GM23338 (cell line): Measurements from ENCODE around the gene GLB1L. TPM values are rescaled to one million over a fixed set of nuclear protein-coding genes. Genes with fewer than 3 reads are reported as not detected.
A peak's percentile ranks its signal among the peaks of the same experiment; 100 is the strongest.

Source experiments
- ATAC-seq: fragments of 200-7000 bp; cut with Tn5 transposase; 3 replicates; pipeline ENCODE4 v1.9.1; 2020
- DNase-seq: peaks from one replicate; pipeline ENCODE4 v3.0.0-alpha.2; 2015; ENCODE audit warnings: low spot score
- H2AFZ ChIP-seq: fragments of 200-600 bp; sonication (generic); 2 replicates; pipeline ENCODE4 v1.8.0; 2016; ENCODE audit warnings: antibody characterized with exemption, mild to moderate bottlenecking, moderate library complexity
- H3F3A ChIP-seq: fragments of 200-600 bp; sonication (generic); replicated peaks from 2 replicates; pipeline ENCODE4 v1.8.0; 2017; ENCODE audit warnings: antibody characterized with exemption, mixed run types, low read depth
- H3K27ac ChIP-seq: fragments of 200-600 bp; sonication (generic); 2 replicates; pipeline ENCODE4 v1.6.1; 2016; ENCODE audit warnings: low read depth
- H3K27me3 ChIP-seq: fragments of 200-600 bp; sonication (generic); 2 replicates; pipeline ENCODE4 v1.8.0; 2016; ENCODE audit warnings: mild to moderate bottlenecking, mixed run types, moderate library complexity; ENCODE audit not compliant: insufficient read depth
- H3K36me3 ChIP-seq: fragments of 200-600 bp; sonication (generic); 2 replicates; pipeline ENCODE4 v1.8.0; 2016; ENCODE audit warnings: mild to moderate bottlenecking; ENCODE audit not compliant: insufficient read depth
- H3K4me1 ChIP-seq: fragments of 200-600 bp; sonication (generic); 2 replicates; pipeline ENCODE4 v1.8.0; 2016; ENCODE audit warnings: mild to moderate bottlenecking, moderate library complexity; ENCODE audit not compliant: insufficient read depth
- H3K4me2 ChIP-seq: fragments of 200-600 bp; sonication (generic); 2 replicates; pipeline ENCODE4 v1.7.1; 2017; ENCODE audit warnings: mixed run types
- H3K4me3 ChIP-seq: fragments of 200-600 bp; sonication (generic); 2 replicates; pipeline ENCODE4 v1.6.1; 2016; ENCODE audit warnings: mixed run types
- H3K79me2 ChIP-seq: fragments of 200-600 bp; sonication (generic); replicated peaks from 2 replicates; pipeline ENCODE4 v1.8.0; 2017; ENCODE audit warnings: mild to moderate bottlenecking; ENCODE audit not compliant: insufficient read depth
- H3K9me2 ChIP-seq: fragments of 200-600 bp; sonication (generic); 2 replicates; pipeline ENCODE4 v1.8.0; 2017; ENCODE audit not compliant: insufficient read depth
- H4K20me1 ChIP-seq: fragments of 200-600 bp; sonication (generic); replicated peaks from 2 replicates; pipeline ENCODE4 v1.8.0; 2017; ENCODE audit warnings: mild to moderate bottlenecking; ENCODE audit not compliant: insufficient read depth
- H3K27ac Mint-ChIP-seq: 2 replicates; pipeline ENCODE4 v1.8.0; 2020; ENCODE audit warnings: inconsistent platforms, mild to moderate bottlenecking, moderate library complexity, mixed read lengths
- H3K27me3 Mint-ChIP-seq: 3 replicates; pipeline ENCODE4 v1.8.0; 2022; ENCODE audit warnings: low read depth, mild to moderate bottlenecking, moderate library complexity, mixed read lengths, inconsistent platforms; ENCODE audit not compliant: insufficient read depth, poor library complexity
- H3K36me3 Mint-ChIP-seq: 3 replicates; pipeline ENCODE4 v1.8.0; 2021; ENCODE audit warnings: low read depth, mild to moderate bottlenecking, inconsistent platforms, moderate library complexity, mixed read lengths
- H3K4me1 Mint-ChIP-seq: 3 replicates; pipeline ENCODE4 v1.8.0; 2020; ENCODE audit warnings: mild to moderate bottlenecking, inconsistent platforms, mixed read lengths
- H3K4me3 Mint-ChIP-seq: 3 replicates; pipeline ENCODE4 v1.8.0; 2021; ENCODE audit warnings: moderate library complexity, mild to moderate bottlenecking, inconsistent platforms, mixed read lengths
- H3K9me3 Mint-ChIP-seq: 3 replicates; pipeline ENCODE4 v1.8.0; 2020; ENCODE audit warnings: moderate library complexity, mild to moderate bottlenecking, inconsistent platforms, mixed read lengths
- CREB1 ChIP-seq: fragments of 250-450 bp; sonication (Bioruptor Pico); IDR thresholded peaks from 2 replicates; pipeline ENCODE4 v1.5.0; 2020; ENCODE audit warnings: low read depth, mild to moderate bottlenecking, moderate library complexity
- CTCF ChIP-seq, 2 experiments: fragments of 200-600 bp in 1 of 2; sonication (generic) in 1 of 2; conservative IDR thresholded peaks; 2 replicates each; pipeline versions ENCODE4 v1.5.1 to v1.6.1; 2016 to 2017; ENCODE audit warnings: antibody characterized with exemption in 2 of 2, low read depth in 2 of 2, mild to moderate bottlenecking in 2 of 2, moderate library complexity in 1 of 2
- ETS1 ChIP-seq: IDR thresholded peaks from 2 replicates; pipeline ENCODE4 v1.6.1; 2016; ENCODE audit warnings: antibody characterized with exemption
- EZH2 ChIP-seq: fragments of 200-600 bp; sonication (generic); IDR thresholded peaks from one replicate; pipeline ENCODE4 v1.8.0; 2017; ENCODE audit warnings: antibody characterized with exemption, mild to moderate bottlenecking, low read depth; ENCODE audit not compliant: unreplicated experiment
- EZH2phosphoT487 ChIP-seq: fragments of 200-600 bp; sonication (generic); IDR thresholded peaks from one replicate; pipeline ENCODE4 v1.8.1; 2018; ENCODE audit warnings: antibody characterized with exemption; ENCODE audit not compliant: unreplicated experiment
- JUNB ChIP-seq: IDR thresholded peaks from one replicate; pipeline ENCODE4 v1.6.1; 2016; ENCODE audit warnings: antibody characterized with exemption; ENCODE audit not compliant: unreplicated experiment
- NANOG ChIP-seq: IDR thresholded peaks from 2 replicates; pipeline ENCODE4 v1.6.1; 2016; ENCODE audit warnings: antibody characterized with exemption, borderline replicate concordance
- POLR2AphosphoS5 ChIP-seq: IDR thresholded peaks from 2 replicates; pipeline ENCODE4 v1.6.1; 2016; ENCODE audit warnings: antibody characterized with exemption, low read depth
- STAT1 ChIP-seq: IDR thresholded peaks from one replicate; pipeline ENCODE4 v1.6.1; 2016; ENCODE audit warnings: antibody characterized with exemption; ENCODE audit not compliant: unreplicated experiment
- ZNF114 ChIP-seq: fragments of 250-450 bp; sonication (Bioruptor Pico); IDR thresholded peaks from 2 replicates; pipeline ENCODE4 v1.5.0; 2020; ENCODE audit warnings: mild to moderate bottlenecking, moderate library complexity
- ZNF331 ChIP-seq: fragments of 250-450 bp; sonication (Bioruptor Pico); IDR thresholded peaks from 2 replicates; pipeline ENCODE4 v1.5.0; 2020; ENCODE audit warnings: low read depth, mild to moderate bottlenecking, moderate library complexity
- polyA plus RNA-seq: library from polyadenylated mRNA; unstranded; fragments of >200 nt; fragmentation: Nextera tagmentation; extraction: Ambion mirVana; gene quantifications from 2 replicates; pipeline ENCODE4 v1.2.1, GENCODE V29; 2016
- total RNA-seq: library from RNA; depleted of rRNA; stranded (reverse); fragments of >200 nt; shearing (Covaris generic); gene quantifications from 2 replicates; pipeline ENCODE4 v1.2.3, GENCODE V29; 2014
- TF ChIP-seq, protein P1 (sequence below): IDR thresholded peaks from one replicate; pipeline ENCODE4 v1.6.1; 2018; ENCODE audit warnings: antibody characterized with exemption; ENCODE audit not compliant: unreplicated experiment
- TF ChIP-seq, protein P2 (sequence below): fragments of 250-450 bp; sonication (Bioruptor Pico); IDR thresholded peaks from 2 replicates; pipeline ENCODE4 v1.5.0; 2020; ENCODE audit warnings: mild to moderate bottlenecking, moderate library complexity

GLB1L gene
- total and polyA plus RNA-seq, 2 experiments from 2014 or later: 1.7 to 5.4 TPM

DNA sequence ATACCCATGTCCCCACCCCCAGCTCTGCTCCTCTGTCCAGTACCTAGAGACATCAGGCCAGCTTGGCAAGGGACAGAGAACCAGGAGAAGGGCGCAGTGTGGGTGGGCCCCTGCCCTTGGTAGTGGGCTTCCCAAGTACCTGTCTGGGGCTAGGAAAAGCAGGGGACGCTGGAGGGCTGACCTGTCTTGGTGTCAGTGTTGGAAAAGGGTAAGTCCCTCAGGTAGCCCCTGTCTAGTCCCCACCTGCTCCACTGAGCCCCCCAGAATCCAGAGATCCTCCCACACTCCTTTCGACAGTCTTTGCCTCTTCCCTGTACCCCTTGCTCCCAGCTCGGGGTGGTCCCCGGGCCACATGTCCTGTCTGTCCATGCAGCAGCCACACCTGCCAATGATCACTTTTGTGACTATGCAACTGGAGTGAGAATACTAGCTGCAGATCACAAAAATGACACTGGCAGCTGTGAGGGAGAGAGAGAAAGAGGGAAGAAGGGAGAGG is 48.5 kb upstream of the GLB1L start:
- Histone ChIP-seq H4K20me1 (no peaks in the 10 kb centered on the region), H2AFZ (peak overlapping the region; percentile 90), H3K4me2 (peak overlapping the region; percentile 92), H3K36me3 (no peaks in the 10 kb centered on the region), H3K79me2 (no peaks in the 10 kb centered on the region), H3K27ac (no peak overlapping the region), H3F3A (peaks cover 5% of the 10 kb centered on the region; the same call in 1 of the 2 replicates), H3K4me3 (peak overlapping the region; percentile 90), H3K9me2 (no peaks in the 10 kb centered on the region), H3K4me1 (peaks cover 3% of the 10 kb centered on the region), H3K27me3 (peaks cover 19% of the 10 kb centered on the region)
- H3K36me3 Mint-ChIP-seq: no peaks in the 10 kb centered on the region; the same call in 2 of the 3 replicates
- H3K4me1 Mint-ChIP-seq: 0 out of 3 replicates have a peak, but pooled peaks cover 3% of the 10 kb centered on the region
- no peak for TF ChIP-seq POLR2AphosphoS5
- TF ChIP-seq CREB1 (CRISPR knock-in tag): no peak
- TF ChIP-seq STAT1: no peak
- no peak for TF ChIP-seq JUNB
- TF ChIP-seq, protein P1, sequence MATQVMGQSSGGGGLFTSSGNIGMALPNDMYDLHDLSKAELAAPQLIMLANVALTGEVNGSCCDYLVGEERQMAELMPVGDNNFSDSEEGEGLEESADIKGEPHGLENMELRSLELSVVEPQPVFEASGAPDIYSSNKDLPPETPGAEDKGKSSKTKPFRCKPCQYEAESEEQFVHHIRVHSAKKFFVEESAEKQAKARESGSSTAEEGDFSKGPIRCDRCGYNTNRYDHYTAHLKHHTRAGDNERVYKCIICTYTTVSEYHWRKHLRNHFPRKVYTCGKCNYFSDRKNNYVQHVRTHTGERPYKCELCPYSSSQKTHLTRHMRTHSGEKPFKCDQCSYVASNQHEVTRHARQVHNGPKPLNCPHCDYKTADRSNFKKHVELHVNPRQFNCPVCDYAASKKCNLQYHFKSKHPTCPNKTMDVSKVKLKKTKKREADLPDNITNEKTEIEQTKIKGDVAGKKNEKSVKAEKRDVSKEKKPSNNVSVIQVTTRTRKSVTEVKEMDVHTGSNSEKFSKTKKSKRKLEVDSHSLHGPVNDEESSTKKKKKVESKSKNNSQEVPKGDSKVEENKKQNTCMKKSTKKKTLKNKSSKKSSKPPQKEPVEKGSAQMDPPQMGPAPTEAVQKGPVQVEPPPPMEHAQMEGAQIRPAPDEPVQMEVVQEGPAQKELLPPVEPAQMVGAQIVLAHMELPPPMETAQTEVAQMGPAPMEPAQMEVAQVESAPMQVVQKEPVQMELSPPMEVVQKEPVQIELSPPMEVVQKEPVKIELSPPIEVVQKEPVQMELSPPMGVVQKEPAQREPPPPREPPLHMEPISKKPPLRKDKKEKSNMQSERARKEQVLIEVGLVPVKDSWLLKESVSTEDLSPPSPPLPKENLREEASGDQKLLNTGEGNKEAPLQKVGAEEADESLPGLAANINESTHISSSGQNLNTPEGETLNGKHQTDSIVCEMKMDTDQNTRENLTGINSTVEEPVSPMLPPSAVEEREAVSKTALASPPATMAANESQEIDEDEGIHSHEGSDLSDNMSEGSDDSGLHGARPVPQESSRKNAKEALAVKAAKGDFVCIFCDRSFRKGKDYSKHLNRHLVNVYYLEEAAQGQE: no peak
- no peak for TF ChIP-seq CTCF (conservative IDR thresholded peaks at IDR 0.05; ENCODE audit: low read depth in 2 of 2)
- TF ChIP-seq EZH2phosphoT487: no peak
- TF ChIP-seq ETS1: no peak
- TF ChIP-seq NANOG: no peak
- TF ChIP-seq ZNF331 (CRISPR knock-in tag): no peak
- no peak for TF ChIP-seq EZH2
- no peak for TF ChIP-seq ZNF114
- TF ChIP-seq, protein P2, sequence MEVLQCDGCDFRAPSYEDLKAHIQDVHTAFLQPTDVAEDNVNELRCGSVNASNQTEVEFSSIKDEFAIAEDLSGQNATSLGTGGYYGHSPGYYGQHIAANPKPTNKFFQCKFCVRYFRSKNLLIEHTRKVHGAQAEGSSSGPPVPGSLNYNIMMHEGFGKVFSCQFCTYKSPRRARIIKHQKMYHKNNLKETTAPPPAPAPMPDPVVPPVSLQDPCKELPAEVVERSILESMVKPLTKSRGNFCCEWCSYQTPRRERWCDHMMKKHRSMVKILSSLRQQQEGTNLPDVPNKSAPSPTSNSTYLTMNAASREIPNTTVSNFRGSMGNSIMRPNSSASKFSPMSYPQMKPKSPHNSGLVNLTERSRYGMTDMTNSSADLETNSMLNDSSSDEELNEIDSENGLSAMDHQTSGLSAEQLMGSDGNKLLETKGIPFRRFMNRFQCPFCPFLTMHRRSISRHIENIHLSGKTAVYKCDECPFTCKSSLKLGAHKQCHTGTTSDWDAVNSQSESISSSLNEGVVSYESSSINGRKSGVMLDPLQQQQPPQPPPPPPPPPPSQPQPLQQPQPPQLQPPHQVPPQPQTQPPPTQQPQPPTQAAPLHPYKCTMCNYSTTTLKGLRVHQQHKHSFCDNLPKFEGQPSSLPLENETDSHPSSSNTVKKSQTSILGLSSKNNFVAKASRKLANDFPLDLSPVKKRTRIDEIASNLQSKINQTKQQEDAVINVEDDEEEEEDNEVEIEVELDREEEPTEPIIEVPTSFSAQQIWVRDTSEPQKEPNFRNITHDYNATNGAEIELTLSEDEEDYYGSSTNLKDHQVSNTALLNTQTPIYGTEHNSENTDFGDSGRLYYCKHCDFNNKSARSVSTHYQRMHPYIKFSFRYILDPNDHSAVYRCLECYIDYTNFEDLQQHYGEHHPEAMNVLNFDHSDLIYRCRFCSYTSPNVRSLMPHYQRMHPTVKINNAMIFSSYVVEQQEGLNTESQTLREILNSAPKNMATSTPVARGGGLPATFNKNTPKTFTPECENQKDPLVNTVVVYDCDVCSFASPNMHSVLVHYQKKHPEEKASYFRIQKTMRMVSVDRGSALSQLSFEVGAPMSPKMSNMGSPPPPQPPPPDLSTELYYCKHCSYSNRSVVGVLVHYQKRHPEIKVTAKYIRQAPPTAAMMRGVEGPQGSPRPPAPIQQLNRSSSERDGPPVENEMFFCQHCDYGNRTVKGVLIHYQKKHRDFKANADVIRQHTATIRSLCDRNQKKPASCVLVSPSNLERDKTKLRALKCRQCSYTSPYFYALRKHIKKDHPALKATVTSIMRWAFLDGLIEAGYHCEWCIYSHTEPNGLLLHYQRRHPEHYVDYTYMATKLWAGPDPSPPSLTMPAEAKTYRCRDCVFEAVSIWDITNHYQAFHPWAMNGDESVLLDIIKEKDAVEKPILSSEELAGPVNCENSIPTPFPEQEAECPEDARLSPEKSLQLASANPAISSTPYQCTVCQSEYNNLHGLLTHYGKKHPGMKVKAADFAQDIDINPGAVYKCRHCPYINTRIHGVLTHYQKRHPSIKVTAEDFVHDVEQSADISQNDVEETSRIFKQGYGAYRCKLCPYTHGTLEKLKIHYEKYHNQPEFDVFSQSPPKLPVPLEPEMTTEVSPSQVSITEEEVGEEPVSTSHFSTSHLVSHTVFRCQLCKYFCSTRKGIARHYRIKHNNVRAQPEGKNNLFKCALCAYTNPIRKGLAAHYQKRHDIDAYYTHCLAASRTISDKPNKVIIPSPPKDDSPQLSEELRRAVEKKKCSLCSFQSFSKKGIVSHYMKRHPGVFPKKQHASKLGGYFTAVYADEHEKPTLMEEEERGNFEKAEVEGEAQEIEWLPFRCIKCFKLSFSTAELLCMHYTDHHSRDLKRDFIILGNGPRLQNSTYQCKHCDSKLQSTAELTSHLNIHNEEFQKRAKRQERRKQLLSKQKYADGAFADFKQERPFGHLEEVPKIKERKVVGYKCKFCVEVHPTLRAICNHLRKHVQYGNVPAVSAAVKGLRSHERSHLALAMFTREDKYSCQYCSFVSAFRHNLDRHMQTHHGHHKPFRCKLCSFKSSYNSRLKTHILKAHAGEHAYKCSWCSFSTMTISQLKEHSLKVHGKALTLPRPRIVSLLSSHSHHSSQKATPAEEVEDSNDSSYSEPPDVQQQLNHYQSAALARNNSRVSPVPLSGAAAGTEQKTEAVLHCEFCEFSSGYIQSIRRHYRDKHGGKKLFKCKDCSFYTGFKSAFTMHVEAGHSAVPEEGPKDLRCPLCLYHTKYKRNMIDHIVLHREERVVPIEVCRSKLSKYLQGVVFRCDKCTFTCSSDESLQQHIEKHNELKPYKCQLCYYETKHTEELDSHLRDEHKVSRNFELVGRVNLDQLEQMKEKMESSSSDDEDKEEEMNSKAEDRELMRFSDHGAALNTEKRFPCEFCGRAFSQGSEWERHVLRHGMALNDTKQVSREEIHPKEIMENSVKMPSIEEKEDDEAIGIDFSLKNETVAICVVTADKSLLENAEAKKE (CRISPR knock-in tag): no peak
- ATAC-seq (no peak), DNase-seq (no peak)
- H3K27ac Mint-ChIP-seq: no peak overlapping the region
- H3K27me3 Mint-ChIP-seq: peaks cover 27% of the 10 kb centered on the region
- peak overlapping the region; percentile 80 for H3K4me3 Mint-ChIP-seq
- H3K9me3 Mint-ChIP-seq: no peaks in the 10 kb centered on the region; the same call in 1 of the 3 replicates
